Inferior parietal cortex (tissue), 1 donor: Measurements from ENCODE around the gene DSCAM.
"Not testable (repeated sequence)": the region's sequence is repeated elsewhere in the genome, so short reads cannot be mapped to it uniquely, and the experiment has no call there.

Experiments
- DNase-seq: peaks from one replicate; pipeline ENCODE4 v3.0.0-alpha.2; 2016; ENCODE audit errors: extremely low spot score

DSCAM gene

GRCh38 chr21:40463176-40463575 is 383.8 kb downstream of the DSCAM start:
- no peak for DNase-seq

DNA sequence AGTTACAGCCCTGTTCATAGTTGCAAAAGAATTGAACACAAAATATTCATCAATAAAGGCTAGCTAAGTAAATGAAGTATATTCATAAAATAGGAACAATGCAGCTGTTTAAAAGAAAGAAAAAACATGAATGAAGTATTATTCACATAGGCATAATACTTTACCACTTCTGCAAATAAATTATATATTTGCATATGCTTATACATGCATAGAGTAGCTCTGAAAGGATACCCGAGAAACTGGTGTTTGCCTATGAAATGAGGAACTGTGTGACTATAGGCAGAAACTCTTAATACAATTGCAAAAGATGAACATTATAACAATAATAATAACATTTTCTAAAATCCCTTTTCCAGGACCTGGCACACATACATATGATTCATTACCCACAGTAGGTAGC is 385.9 kb downstream of the DSCAM start:
- no peak for DNase-seq

GRCh38 chr21:40457741-40458140 is 389.2 kb downstream of the DSCAM start:
- no peak for DNase-seq

DNA sequence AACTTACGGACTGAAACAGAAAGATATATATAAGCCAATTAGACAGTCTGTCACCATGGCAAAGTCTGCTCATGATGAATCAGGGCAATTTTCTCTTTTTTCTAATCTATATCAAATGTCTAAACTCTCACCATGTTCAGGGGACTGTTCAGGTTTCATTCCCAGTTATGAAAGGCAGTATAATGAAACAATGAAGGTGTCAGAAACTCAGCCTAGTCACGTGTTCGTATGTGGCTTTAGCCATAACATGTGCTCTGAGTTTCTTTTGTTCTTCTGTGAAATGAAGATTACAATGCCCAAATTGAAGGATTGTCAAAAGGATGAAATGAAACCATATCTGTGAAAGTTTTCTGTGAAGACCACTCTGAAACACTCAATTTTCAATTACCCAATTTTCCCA is 392.9 kb downstream of the DSCAM start:
- no peak for DNase-seq

DNA sequence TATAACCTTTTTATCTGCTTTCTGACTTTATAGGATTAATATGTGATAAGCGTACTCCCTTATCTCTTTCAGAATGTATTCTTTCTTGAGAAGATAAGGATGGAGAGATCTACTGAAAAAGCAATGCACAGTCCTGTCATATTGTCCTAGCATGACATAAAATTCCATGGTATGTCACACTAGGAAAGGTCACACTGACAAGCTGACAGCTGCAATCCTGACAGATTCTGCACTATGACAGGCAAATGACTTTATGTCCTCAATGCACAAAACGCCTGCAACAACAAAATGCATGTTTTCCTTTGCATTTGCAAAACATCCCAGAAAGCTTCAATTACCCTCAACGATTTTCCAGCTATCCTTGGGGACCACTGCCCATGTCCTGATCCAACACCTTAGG is 393.8 kb downstream of the DSCAM start:
- no peak for DNase-seq

- no peak for DNase-seq
Measured at GRCh38 chr21:40452548-40452947, 394.4 kb downstream of the DSCAM start.

DNA sequence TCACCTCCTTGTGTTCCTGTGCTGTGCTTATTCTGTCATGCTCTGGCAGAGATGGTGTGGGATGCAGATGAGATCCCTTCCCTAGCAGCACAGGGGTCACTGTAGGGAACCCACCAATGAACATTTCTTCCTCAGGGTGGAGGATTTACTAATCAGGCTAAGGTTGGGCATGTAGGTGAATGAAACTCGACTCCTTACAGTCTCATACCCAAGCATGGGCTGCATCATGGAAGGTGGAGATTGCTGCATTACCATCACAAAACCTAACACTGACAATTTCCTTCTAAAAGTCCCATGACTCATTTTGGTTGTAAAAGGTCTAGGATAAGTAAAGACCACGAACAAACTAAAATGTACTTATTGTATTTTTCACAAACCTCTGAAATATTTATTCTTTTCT is 399.9 kb downstream of the DSCAM start:
- DNase-seq = no peak

- DNase-seq = no peak
Measured at GRCh38 chr21:40445349-40445921, 401.5 kb downstream of the DSCAM start.

- not testable (repeated sequence) for DNase-seq
Measured at GRCh38 chr21:40439581-40439980, 407.4 kb downstream of the DSCAM start.

DNA sequence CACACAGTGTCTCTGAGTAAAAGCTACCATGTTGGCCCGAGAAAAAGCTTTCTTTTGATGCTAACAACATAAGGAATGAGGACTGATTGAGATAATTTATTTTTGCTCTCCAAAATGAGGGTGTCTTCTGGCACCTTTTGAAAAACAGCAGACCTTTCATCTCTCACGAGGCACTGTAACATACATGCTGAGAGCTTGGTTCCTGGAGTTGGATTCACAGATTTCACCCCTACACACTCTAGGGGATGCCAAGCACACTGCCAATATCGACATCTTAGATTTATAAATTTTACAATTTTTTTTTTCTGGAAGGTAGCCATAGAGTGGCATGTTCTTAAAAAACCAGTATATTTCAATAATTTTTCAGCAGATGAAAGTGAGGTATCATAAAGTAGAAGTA is 408.3 kb downstream of the DSCAM start:
- DNase-seq = no peak

DNA sequence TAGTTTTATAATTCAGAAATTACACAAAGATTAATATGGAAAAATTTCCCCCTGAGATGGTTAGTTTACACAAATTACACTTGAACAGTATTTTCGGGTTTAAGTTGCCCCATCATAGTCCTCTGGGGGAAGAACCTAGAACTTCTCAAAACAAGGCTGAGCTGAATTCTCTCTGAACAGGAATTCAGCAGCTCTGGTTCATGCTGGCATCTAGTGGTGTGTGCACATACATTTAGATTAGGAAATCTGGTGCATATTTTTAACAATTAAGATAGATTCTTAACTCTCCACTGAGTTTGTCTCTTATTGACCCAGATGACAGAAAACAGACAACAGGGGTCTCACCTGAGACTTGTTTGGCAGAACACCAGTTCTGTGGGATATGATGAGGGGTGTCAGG is 410.7 kb downstream of the DSCAM start:
- no peak for DNase-seq

- no peak for DNase-seq
Measured at GRCh38 chr21:40433538-40433937, 413.4 kb downstream of the DSCAM start.

GRCh38 chr21:40425981-40426380 is 421.0 kb downstream of the DSCAM start:
- no peak for DNase-seq

DNA sequence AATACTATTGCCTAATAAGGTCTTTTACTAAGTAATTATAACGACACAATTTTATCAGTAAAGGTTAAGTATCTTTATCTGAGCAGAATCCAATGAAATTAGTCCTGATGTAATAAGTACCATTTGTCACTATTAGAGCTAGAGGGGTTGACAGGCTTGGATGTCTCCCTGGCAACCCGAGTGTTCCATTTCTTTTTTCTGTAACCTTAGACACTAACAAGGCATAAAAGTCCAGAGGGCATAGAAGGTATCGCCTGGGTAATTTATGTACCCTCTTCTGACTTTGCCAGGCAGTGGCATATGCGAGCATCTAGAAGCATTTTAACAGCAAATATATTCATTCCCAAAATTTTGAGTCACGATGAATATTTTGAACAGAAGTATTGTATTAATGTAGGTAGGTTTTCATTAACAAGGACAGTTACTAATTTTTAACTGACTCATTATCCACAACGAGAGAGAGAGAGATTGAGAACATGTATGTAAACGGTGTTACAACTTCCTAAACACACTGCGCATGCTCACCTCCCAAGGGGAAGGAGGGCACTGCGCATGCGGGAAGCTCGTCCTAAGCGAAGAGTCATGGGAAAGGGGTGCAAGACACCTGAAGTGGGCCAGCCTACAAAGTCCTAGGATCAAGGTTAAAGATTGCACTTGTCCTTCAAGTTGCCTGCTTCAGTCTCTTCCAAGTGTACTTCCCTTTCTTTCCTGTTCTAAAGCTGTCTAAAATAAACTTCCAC is 423.9 kb downstream of the DSCAM start:
- no peak for DNase-seq

GRCh38 chr21:40421121-40421520 is 425.8 kb downstream of the DSCAM start:
- no peak for DNase-seq

GRCh38 chr21:40416572-40416971 is 430.4 kb downstream of the DSCAM start:
- DNase-seq = no peak

GRCh38 chr21:40408561-40408960 is 438.4 kb downstream of the DSCAM start:
- no peak for DNase-seq

DNA sequence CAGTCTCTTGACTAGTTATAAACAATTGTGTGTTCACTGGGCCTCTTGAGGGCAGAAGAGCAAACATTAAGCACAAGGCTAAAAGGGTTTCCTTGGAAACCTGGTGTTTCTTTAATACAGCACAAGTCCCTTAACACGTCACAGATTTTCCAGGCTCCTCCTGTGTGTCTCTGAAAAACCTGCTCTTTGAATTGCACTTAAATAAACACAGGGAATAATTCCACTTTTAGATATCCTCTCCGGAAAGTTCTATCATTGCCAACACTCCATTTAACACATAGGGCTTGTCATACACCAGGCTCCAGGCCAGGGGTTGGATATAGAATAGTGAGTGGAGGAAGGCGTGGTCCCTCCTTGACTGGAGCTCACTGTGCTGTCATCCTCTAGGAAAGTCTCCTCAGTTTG is 442.6 kb downstream of the DSCAM start:
- peak; percentile 34 for DNase-seq

DNA sequence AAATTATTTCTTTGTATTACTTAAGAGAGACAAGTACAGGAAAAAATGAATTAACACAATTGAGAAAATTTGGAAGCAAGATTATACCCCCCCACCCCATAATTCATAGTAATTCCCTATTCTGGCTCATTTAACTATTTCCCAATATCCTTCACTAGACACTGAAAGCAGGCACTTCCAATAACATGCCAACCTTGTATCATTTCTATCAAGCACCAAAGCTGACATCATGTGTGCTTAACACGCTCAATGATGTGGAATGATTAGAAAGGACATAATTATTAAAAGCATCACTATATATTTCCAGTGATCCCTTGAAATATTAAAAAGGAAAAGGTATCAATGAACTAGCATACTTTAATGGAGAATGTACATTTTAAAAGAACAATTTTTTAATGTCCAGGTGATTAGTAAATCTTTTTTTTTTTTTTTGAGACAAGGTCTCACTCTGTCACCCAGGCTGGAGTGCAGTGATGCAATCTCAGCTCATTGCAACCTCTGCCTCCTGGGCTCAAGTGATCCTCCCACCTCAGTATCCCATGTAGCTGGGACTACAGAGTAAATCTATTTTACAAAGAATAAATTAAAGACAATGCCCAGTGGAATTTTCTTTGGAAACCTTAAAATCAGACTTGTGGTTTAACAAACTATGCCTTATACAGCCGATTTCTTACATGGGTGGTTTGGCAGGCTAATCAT is 443.9 kb downstream of the DSCAM start:
- no peak for DNase-seq

DNA sequence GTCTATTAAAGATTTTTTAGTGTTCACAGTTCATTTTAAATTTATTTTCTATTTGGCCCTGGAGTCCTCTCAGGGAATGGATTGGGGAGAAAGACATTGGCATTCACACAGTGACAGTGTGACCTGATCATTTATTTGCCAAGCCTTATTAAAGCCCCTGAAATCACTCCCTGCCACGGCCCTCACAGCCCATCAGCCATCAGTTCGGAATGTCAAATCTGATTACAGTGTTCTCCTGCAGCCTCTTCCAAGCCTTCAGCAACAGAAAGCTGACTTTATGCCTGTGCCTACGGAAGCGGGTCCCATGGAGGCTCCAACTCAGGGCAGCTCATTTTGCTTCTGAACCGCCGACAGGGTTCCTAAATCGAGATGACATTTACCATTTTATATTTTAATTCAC is 451.2 kb downstream of the DSCAM start:
- no peak for DNase-seq

GRCh38 chr21:40393066-40393465 is 453.9 kb downstream of the DSCAM start:
- no peak for DNase-seq

- DNase-seq = no peak
Measured at GRCh38 chr21:40388046-40388445, 458.9 kb downstream of the DSCAM start.
